Activated CD4-positive, alpha-beta T cell treated with anti-CD3 and anti-CD28 coated beads, Interleukin-2, amount 50 U/mL, for 16 hours (primary cell): ENCODE results near the gene NUP188.

ENCODE experiments used
- DNase-seq: peaks from one replicate; pipeline ENCODE4 v3.0.0-alpha.2; 2020

NUP188 gene

GRCh38 chr9:128947527-128948301, at the start of gene NUP188, which contains the start of gene DOLK:
NUP188 (plus strand) TSS chr9:128947699; CDS start chr9:128947720, 21 bp downstream.
DOLK (minus strand) TSS chr9:128947603; CDS start chr9:128947303, 300 bp downstream.
- DNase-seq = peak; percentile 98

GRCh38 chr9:128898382-128898781, 49.1 kb upstream of the NUP188 start:
- DNase-seq = no peak

- no peak for DNase-seq
Measured at GRCh38 chr9:128898845-128899565, 48.5 kb upstream of the NUP188 start.

- DNase-seq = peak; percentile 37
Measured at GRCh38 chr9:128899566-128900322, 47.8 kb upstream of the NUP188 start.

GRCh38 chr9:128901379-128901778, 46.1 kb upstream of the NUP188 start:
- DNase-seq = no peak

GRCh38 chr9:128901822-128902221, 45.7 kb upstream of the NUP188 start:
- no peak for DNase-seq

GRCh38 chr9:128902351-128903078, 45.0 kb upstream of the NUP188 start:
- peak; percentile 91 for DNase-seq

GRCh38 chr9:128903079-128903461, 44.4 kb upstream of the NUP188 start:
- no peak for DNase-seq

GRCh38 chr9:128903871-128904620, 43.5 kb upstream of the NUP188 start:
- no peak for DNase-seq

- DNase-seq = no peak
Measured at GRCh38 chr9:128905964-128906363, 41.5 kb upstream of the NUP188 start.

- no peak for DNase-seq
Measured at GRCh38 chr9:128906741-128907140, 40.8 kb upstream of the NUP188 start.

GRCh38 chr9:128908372-128908771, 39.1 kb upstream of the NUP188 start:
- DNase-seq = no peak

GRCh38 chr9:128909859-128910258, 37.6 kb upstream of the NUP188 start:
- DNase-seq = no peak

GRCh38 chr9:128910906-128911305, 36.6 kb upstream of the NUP188 start:
- no peak for DNase-seq

- DNase-seq = no peak
Measured at GRCh38 chr9:128911529-128912035, 35.9 kb upstream of the NUP188 start.

GRCh38 chr9:128912270-128912853, 35.1 kb upstream of the NUP188 start:
- no peak for DNase-seq

GRCh38 chr9:128913048-128913900, 34.2 kb upstream of the NUP188 start:
- no peak for DNase-seq

GRCh38 chr9:128913995-128914772, 33.3 kb upstream of the NUP188 start:
- DNase-seq = no peak

GRCh38 chr9:128916204-128916603, 31.3 kb upstream of the NUP188 start:
- no peak for DNase-seq

- no peak for DNase-seq
Measured at GRCh38 chr9:128916745-128917144, 30.8 kb upstream of the NUP188 start.
